ENCODE data around the gene TMEM79.
"Not testable (repeated sequence)": the region's sequence is repeated elsewhere in the genome, so short reads cannot be mapped to it uniquely, and the experiment has no call there.

The TMEM79 gene

GRCh38 chr1:156310962-156311361 is 26.8 kb downstream of the TMEM79 start:
- no peak for DNase-seq

GRCh38 chr1:156316909-156317308 is 32.8 kb downstream of the TMEM79 start:
- no peak for DNase-seq

GRCh38 chr1:156319664-156320063 is 35.5 kb downstream of the TMEM79 start:
- DNase-seq = no peak

- no peak for DNase-seq
These were observed 36.4 kb downstream of the TMEM79 start for GRCh38 chr1:156320560-156320959.

- not testable (repeated sequence) for DNase-seq
These were observed 39.1 kb downstream of the TMEM79 start for GRCh38 chr1:156323179-156323578.

GRCh38 chr1:156336242-156336641 is 52.1 kb downstream of the TMEM79 start:
- no peak for DNase-seq

GRCh38 chr1:156337052-156337887 is 53.1 kb downstream of the TMEM79 start:
- DNase-seq = no peak

GRCh38 chr1:156337888-156338179 is 53.7 kb downstream of the TMEM79 start:
- DNase-seq = no peak

- DNase-seq = peak; percentile 99
These were observed 54.3 kb downstream of the TMEM79 start, which contains the start of the genes CCT3 and TSACC for GRCh38 chr1:156338180-156338976. TSS of gene CCT3 (minus strand) at chr1:156338292. CDS start at chr1:156338184, 108 bp downstream. TSS of gene TSACC (plus strand) at chr1:156338526. CDS start at chr1:156339758, 1,232 bp downstream.
